Left kidney (tissue), 2 donors: Measurements from ENCODE around the gene FAM107A. TPM values are rescaled to one million over a fixed set of nuclear protein-coding genes. Genes with fewer than 3 reads are reported as not detected.

Experiments used
- DNase-seq: peaks from one replicate; pipeline ENCODE4 v3.0.0-alpha.2; 2013
- polyA plus RNA-seq: library from polyadenylated mRNA; unstranded; fragments of 120-200 nt; gene quantifications from one replicate; pipeline ENCODE4 v1.2.1, GENCODE V29; 2013; ENCODE audit not compliant: insufficient read length

Gene FAM107A
- polyA plus RNA-seq, 1 donor: 4.2 TPM

GRCh38 chr3:58568572-58569286 is 8.5 kb downstream of the FAM107A start:
- peak; percentile 76 for DNase-seq

GRCh38 chr3:58567251-58567515 is 10.0 kb downstream of the FAM107A start:
- no peak for DNase-seq

GRCh38 chr3:58566398-58567250 is 10.6 kb downstream of the FAM107A start:
- no peak for DNase-seq

GRCh38 chr3:58565621-58566397 is 11.4 kb downstream of the FAM107A start:
- no peak for DNase-seq

- DNase-seq: no peak
Observed at GRCh38 chr3:58564456-58565160, 12.6 kb downstream of the FAM107A start.

GRCh38 chr3:58564054-58564453 is 13.1 kb downstream of the FAM107A start:
- DNase-seq: no peak

- DNase-seq: no peak
Observed at GRCh38 chr3:58563386-58564035, 13.7 kb downstream of the FAM107A start.

- no peak for DNase-seq
Observed at GRCh38 chr3:58562498-58562897, 14.7 kb downstream of the FAM107A start.

- peak; percentile 69 for DNase-seq
Observed at GRCh38 chr3:58560771-58561311, 16.4 kb downstream of the FAM107A start.

GRCh38 chr3:58559586-58559985 is 17.6 kb downstream of the FAM107A start:
- no peak for DNase-seq

- DNase-seq: no peak
Observed at GRCh38 chr3:58557491-58557890, 19.7 kb downstream of the FAM107A start.

- no peak for DNase-seq
Observed at GRCh38 chr3:58556761-58557221, 20.4 kb downstream of the FAM107A start.

GRCh38 chr3:58556001-58556400 is 21.2 kb downstream of the FAM107A start:
- DNase-seq: no peak

- no peak for DNase-seq
Observed at GRCh38 chr3:58555203-58555602, 22.0 kb downstream of the FAM107A start.

GRCh38 chr3:58553003-58553402 is 24.2 kb downstream of the FAM107A start:
- no peak for DNase-seq

- DNase-seq: no peak
Observed at GRCh38 chr3:58551636-58552180, 25.5 kb downstream of the FAM107A start.

- no peak for DNase-seq
Observed at GRCh38 chr3:58544541-58544940, 32.6 kb downstream of the FAM107A start.

- no peak for DNase-seq
Observed at GRCh38 chr3:58540176-58540858, 36.9 kb downstream of the FAM107A start.

GRCh38 chr3:58539626-58540025 is 37.6 kb downstream of the FAM107A start:
- DNase-seq: no peak
